T-cell (primary cell): Measurements from ENCODE around the gene MAPRE2. TPM values are rescaled to one million over a fixed set of nuclear protein-coding genes. Genes with fewer than 3 reads are reported as not detected.
A peak's percentile ranks its signal among the peaks of the same experiment; 100 is the strongest.

Experiments used
- ATAC-seq, 4 experiments: fragments of 200-7000 bp in 3 of 4; fragments of 150-1000 bp in 1 of 4; cut with Tn5 transposase; replicated peaks in 1 of 4; 1 replicate in 3 of 4; 2 replicates in 1 of 4; pipeline ENCODE4 v1.10.0; 2021; ENCODE audit warnings: moderate library complexity in 3 of 4, mild to moderate bottlenecking in 2 of 4, moderate number of reproducible peaks in 1 of 4
- CTCF ChIA-PET, 2 donors: fragments of 300-600 bp; sonication (Branson Sonifier 250); formaldehyde crosslinking; loops; one replicate each; lab custom pipeline; 2022; ENCODE audit warnings: antibody characterized with exemption in 2 of 2; lab: Charles Lee
- POLR2A ChIA-PET, 2 donors: fragments of 300-600 bp; sonication (Branson Sonifier 250); formaldehyde crosslinking; loops; one replicate each; lab custom pipeline; 2022; ENCODE audit warnings: antibody characterized with exemption in 2 of 2; lab: Charles Lee
- DNase-seq, 35 experiments: peaks; one replicate each; pipeline versions ENCODE4 v3.0.0 to v3.0.0-alpha.2; 2013 to 2023
- H3K27ac ChIP-seq: one replicate; pipeline ENCODE4 v1.5.1; 2013; ENCODE audit warnings: low read length
- H3K27me3 ChIP-seq, 2 experiments: replicated peaks in 1 of 2; 1 replicate in 1 of 2; 2 replicates in 1 of 2; pipeline versions ENCODE4 v1.6.1 to v1.7.0; 2013; ENCODE audit warnings: low read length in 1 of 2, mixed read lengths in 1 of 2; ENCODE audit not compliant: control insufficient read depth in 2 of 2, insufficient read depth in 2 of 2; ENCODE audit errors: extremely low read depth in 1 of 2
- H3K36me3 ChIP-seq, 2 donors: 1 replicate in 1 of 2; 2 replicates in 1 of 2; pipeline versions ENCODE4 v1.6.1 to v1.7.0; 2013; ENCODE audit warnings: low read length in 1 of 2; ENCODE audit not compliant: control insufficient read depth in 2 of 2, insufficient read depth in 1 of 2; ENCODE audit errors: extremely low read depth in 1 of 2
- H3K4me1 ChIP-seq, 2 experiments: 1 replicate in 1 of 2; 2 replicates in 1 of 2; pipeline versions ENCODE4 v1.6.1 to v1.7.0; 2013; ENCODE audit warnings: low read length in 2 of 2, mixed read lengths in 1 of 2; ENCODE audit not compliant: insufficient read depth in 2 of 2, control insufficient read depth in 1 of 2; ENCODE audit errors: extremely low read depth in 1 of 2
- H3K4me3 ChIP-seq, 2 donors: 1 replicate in 1 of 2; 2 replicates in 1 of 2; pipeline versions ENCODE4 v1.5.1 to v1.7.0; 2013; ENCODE audit warnings: mild to moderate bottlenecking in 2 of 2, low read length in 1 of 2, moderate library complexity in 1 of 2; ENCODE audit not compliant: control insufficient read depth in 1 of 2; ENCODE audit errors: extremely low read depth in 1 of 2
- H3K9me3 ChIP-seq: 2 replicates; pipeline ENCODE4 v1.7.0; 2013
- H3K27ac Mint-ChIP-seq, 2 donors: one replicate each; pipeline ENCODE4 v1.8.0; 2020 to 2021; ENCODE audit warnings: mild to moderate bottlenecking in 2 of 2, mixed read lengths in 2 of 2
- H3K27me3 Mint-ChIP-seq, 2 donors: one replicate each; pipeline ENCODE4 v1.8.0; 2021 to 2022; ENCODE audit warnings: mixed read lengths in 2 of 2
- H3K36me3 Mint-ChIP-seq: one replicate; pipeline ENCODE4 v1.8.0; 2021; ENCODE audit warnings: mixed read lengths
- H3K4me1 Mint-ChIP-seq, 3 donors: one replicate each; pipeline ENCODE4 v1.8.0; 2020 to 2022; ENCODE audit warnings: mixed read lengths in 3 of 3, mild to moderate bottlenecking in 1 of 3
- H3K4me3 Mint-ChIP-seq, 3 donors: one replicate each; pipeline ENCODE4 v1.8.0; 2020 to 2022; ENCODE audit warnings: mild to moderate bottlenecking in 3 of 3, mixed read lengths in 3 of 3, moderate library complexity in 3 of 3
- H3K9me3 Mint-ChIP-seq, 3 donors: one replicate each; pipeline ENCODE4 v1.8.0; 2020 to 2022; ENCODE audit warnings: mixed read lengths in 3 of 3
- WGBS: methylation state at CpG from one replicate; pipeline ENCODE4 v1.1.5; 2013; ENCODE audit warnings: missing lambda C conversion rate; ENCODE audit not compliant: insufficient coverage; 5-methylcytosine and 5-hydroxymethylcytosine counted together
- total RNA-seq, 35 experiments: library from RNA in 6 of 35; stranded (reverse) in 6 of 35; fragments of 120-200 nt in 1 of 35; gene quantifications; one replicate each; pipeline versions ENCODE4 v1.2.1 to v1.2.4 and lab custom pipeline; 2013 to 2026

Gene MAPRE2
- total RNA-seq, 5 donors from 2014 or later (not counting 1 experiment from before 2014, with no cell fraction given): 45.6 to 96.7 (median 53.9) TPM

GRCh38 chr18:35000457-35000856 lies 40.8 kb upstream of the MAPRE2 start:
- Histone ChIP-seq H3K9me3 (no peaks in the 10 kb centered on the region), H3K4me3 (no peak overlapping the region), H3K27me3 (no peaks in the 10 kb centered on the region), H3K27ac (no peak overlapping the region), H3K4me1 (no peaks in the 10 kb centered on the region), H3K36me3 (no peaks in the 10 kb centered on the region)
- Mint-ChIP-seq H3K4me1 (no peaks in the 10 kb centered on the region), H3K4me3 (no peak overlapping the region), H3K27me3 (no peaks in the 10 kb centered on the region), H3K9me3 (no peaks in the 10 kb centered on the region), H3K36me3 (no peaks in the 10 kb centered on the region), H3K27ac (no peak overlapping the region)
- ChIA-PET POLR2A (no interaction called here), CTCF (interaction anchor here in 1 of 2 donors (0.7 kb wide), 1 partner anchor 682 kb away, joined by 3 read pairs; no protein-coding TSS in a partner anchor)
- WGBS: no CpG with 5 or more reads among the region's 3 CpGs
- ATAC-seq (no peak), DNase-seq (no peak)

DNA sequence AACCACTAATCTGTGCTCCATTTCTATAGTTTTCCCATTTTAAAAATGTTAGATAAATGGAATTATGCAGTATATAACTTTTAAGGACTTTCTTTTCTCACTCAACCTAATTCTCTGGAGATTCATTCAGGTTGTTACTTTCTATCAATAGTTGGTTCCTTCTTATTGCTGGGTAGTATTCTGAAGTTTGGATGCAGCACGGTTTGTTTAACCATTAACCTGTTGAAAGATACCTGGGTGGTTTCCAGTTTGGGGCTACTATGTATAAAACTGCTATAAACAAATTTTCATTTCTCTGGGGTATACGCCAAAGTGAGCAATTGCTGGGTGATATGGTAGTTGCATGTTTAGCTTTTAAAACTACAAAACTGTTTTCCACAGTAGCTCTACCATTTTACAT lies 39.1 kb upstream of the MAPRE2 start:
- no peak overlapping the region for H3K27ac Mint-ChIP-seq
- H3K4me1 Mint-ChIP-seq: no peaks in the 10 kb centered on the region
- Histone ChIP-seq H3K27me3 (no peaks in the 10 kb centered on the region), H3K36me3 (no peaks in the 10 kb centered on the region), H3K4me1 (no peaks in the 10 kb centered on the region), H3K4me3 (no peak overlapping the region), H3K9me3 (no peaks in the 10 kb centered on the region), H3K27ac (no peak overlapping the region)
- no peak for ATAC-seq
- CTCF ChIA-PET: interaction anchor here in 1 of 2 donors (0.6 kb wide), 1 partner anchor 141 kb away, joined by 5 read pairs; no protein-coding TSS in a partner anchor
- no peaks in the 10 kb centered on the region for H3K9me3 Mint-ChIP-seq
- POLR2A ChIA-PET: no interaction called here
- WGBS: no CpG with 5 or more reads among the region's 2 CpGs
- H3K4me3 Mint-ChIP-seq: no peak overlapping the region
- H3K36me3 Mint-ChIP-seq: no peaks in the 10 kb centered on the region
- H3K27me3 Mint-ChIP-seq: no peaks in the 10 kb centered on the region
- no peak for DNase-seq

DNA sequence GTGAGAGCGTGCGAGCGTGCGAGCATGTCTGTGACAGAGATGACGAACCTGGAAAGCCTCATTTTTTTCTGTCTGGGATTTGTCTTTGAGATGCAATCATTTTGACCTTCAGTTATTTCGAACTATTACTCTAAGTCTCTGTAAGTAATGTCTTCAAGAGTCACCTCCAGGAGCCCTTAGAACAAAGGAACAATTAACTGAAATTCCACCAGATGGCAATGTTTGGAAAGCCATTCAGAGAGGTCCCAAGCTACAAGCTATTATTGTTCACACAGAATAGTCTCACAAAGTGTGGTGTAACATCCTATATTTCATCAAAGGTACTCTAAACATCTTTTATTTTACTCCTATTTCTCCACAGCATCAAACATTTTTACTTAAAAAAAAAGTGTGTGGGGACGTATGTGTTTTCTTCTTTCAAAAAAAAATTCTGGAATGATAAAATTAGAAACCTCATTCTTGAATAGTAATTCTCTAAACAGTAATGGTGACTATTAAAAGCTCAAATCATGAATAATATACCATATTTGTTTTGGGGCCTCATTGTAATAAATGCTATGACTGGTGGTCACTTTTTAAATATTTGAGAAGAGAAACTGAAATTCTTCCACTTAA lies 35.1 kb upstream of the MAPRE2 start:
- DNase-seq: peak in 3 of 35 experiments; percentile 15 to 75 (median 36)

DNA sequence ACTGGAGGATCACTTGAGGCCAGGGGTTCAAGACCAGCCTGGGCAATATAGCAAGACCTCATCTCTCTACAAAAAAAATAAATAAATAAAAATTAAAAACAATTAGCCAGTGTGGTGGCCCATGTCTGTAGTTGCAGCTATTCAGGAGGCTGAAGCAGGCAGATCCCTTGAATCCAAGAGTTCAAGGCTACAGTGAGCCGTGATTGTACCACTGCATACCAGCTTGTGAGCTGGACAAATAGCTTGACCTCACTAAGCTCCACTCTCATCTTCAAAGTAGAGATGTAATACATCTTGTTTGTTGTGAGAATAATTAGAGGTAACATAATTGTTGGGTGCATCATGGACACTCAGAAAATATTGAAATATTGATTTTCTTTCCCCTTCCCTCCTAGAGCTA lies 31.1 kb upstream of the MAPRE2 start:
- Mint-ChIP-seq H3K4me3 (no peak overlapping the region), H3K9me3 (no peaks in the 10 kb centered on the region), H3K4me1 (no peaks in the 10 kb centered on the region), H3K27me3 (no peaks in the 10 kb centered on the region), H3K27ac (no peak overlapping the region), H3K36me3 (no peaks in the 10 kb centered on the region)
- Histone ChIP-seq H3K4me1 (no peaks in the 10 kb centered on the region), H3K27ac (no peak overlapping the region), H3K4me3 (no peak overlapping the region), H3K36me3 (no peaks in the 10 kb centered on the region), H3K9me3 (no peaks in the 10 kb centered on the region), H3K27me3 (no peaks in the 10 kb centered on the region)
- whole genome bisulfite sequencing: no CpG with 5 or more reads among the region's 1 CpG
- ATAC-seq (no peak), DNase-seq (no peak)
- CTCF ChIA-PET: interaction anchor here (0.9 to 1.4 kb wide), 3 partner anchors 18 to 133 kb away, joined by 3 read pairs; no protein-coding TSS in a partner anchor
- POLR2A ChIA-PET: no interaction called here

More for the DNA sequence above, 35.1 kb upstream of the MAPRE2 start:
- H3K27ac ChIP-seq: no peak overlapping the region
- Mint-ChIP-seq H3K9me3 (no peaks in the 10 kb centered on the region), H3K27me3 (no peaks in the 10 kb centered on the region), H3K4me3 (no peak overlapping the region), H3K4me1 (no peaks in the 10 kb centered on the region), H3K36me3 (no peaks in the 10 kb centered on the region), H3K27ac (no peak overlapping the region)
- H3K9me3 ChIP-seq: no peaks in the 10 kb centered on the region
- ChIA-PET CTCF (interaction anchor here (0.7 to 2.4 kb wide), 25 partner anchors 10 to 1833 kb away, joined by 3 to 17 read pairs (median 5); partner anchors contain the start of gene MAPRE2 (in 1 of the 2)), POLR2A (interaction anchor here in 1 of 2 donors (0.6 kb wide), 1 partner anchor 39 kb away, joined by 3 read pairs; no protein-coding TSS in a partner anchor)
- no CpG with 5 or more reads among the region's 7 CpGs for WGBS
- no peaks in the 10 kb centered on the region for H3K36me3 ChIP-seq
- H3K4me3 ChIP-seq: no peak overlapping the region
- H3K27me3 ChIP-seq: no peaks in the 10 kb centered on the region
- H3K4me1 ChIP-seq: no peaks in the 10 kb centered on the region
- ATAC-seq: peak in 3 of 4 experiments; percentile 75 to 80 (median 79)

DNA sequence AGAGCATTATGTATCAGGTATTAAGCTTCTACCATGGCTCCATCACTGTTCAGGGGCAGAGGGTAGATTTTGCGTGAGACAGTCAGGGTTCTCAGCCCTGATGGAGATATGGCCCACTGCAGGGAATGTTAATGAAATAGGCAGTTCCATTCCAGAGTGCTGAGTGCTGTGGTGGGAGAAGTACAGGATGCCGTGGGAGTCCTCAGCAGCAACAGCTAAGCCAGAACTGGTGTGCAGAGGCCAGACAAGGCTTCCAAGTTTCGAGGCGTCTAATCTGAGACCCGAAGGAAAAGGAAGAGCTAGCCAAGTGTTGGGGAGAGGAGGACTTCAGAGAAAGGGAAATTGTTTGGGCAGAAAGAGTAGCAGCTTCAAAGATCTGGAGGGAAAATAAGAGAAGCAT lies 30.2 kb upstream of the MAPRE2 start:
- no peak overlapping the region for H3K4me3 ChIP-seq
- H3K27me3 ChIP-seq: no peaks in the 10 kb centered on the region
- no peaks in the 10 kb centered on the region for H3K36me3 Mint-ChIP-seq
- H3K4me1 Mint-ChIP-seq: no peaks in the 10 kb centered on the region
- H3K27ac ChIP-seq: no peak overlapping the region
- no peaks in the 10 kb centered on the region for H3K36me3 ChIP-seq
- H3K4me3 Mint-ChIP-seq: no peak overlapping the region
- H3K9me3 ChIP-seq: no peaks in the 10 kb centered on the region
- ATAC-seq (no peak), DNase-seq (no peak)
- H3K4me1 ChIP-seq: no peaks in the 10 kb centered on the region
- WGBS: 90% methylated on average over 5 of the region's 5 CpGs
- no peaks in the 10 kb centered on the region for H3K27me3 Mint-ChIP-seq
- H3K27ac Mint-ChIP-seq: no peak overlapping the region
- CTCF ChIA-PET: interaction anchor here (0.9 to 1.2 kb wide), 2 partner anchors 17 to 31 kb away, joined by 3 read pairs; no protein-coding TSS in a partner anchor
- POLR2A ChIA-PET: no interaction called here
- H3K9me3 Mint-ChIP-seq: no peaks in the 10 kb centered on the region

DNA sequence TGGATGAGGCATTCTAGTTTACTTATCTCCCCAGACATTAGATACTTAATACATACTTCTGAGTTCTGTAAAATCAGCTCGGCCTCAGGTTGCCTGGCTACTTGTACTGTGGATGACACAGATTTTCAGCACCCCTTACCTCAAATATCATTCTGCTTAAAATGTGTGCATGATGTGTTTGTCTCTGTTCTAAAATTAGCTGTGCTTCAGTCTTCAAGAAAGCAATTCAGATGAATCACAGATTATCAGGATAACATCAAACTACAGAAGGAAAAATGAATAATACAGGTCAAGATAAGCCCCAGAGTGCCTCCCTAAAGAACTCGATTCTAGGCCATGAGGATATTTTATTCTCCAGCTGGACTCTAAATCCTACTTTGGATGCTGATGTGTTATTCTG lies 21.3 kb upstream of the MAPRE2 start:
- no peak for ATAC-seq
- no peaks in the 10 kb centered on the region for H3K4me1 Mint-ChIP-seq
- ChIA-PET CTCF (interaction anchor here in 1 of 2 donors (1.3 kb wide), 1 partner anchor 10 kb away, joined by 9 read pairs; no protein-coding TSS in a partner anchor), POLR2A (no interaction called here)
- H3K9me3 ChIP-seq: no peaks in the 10 kb centered on the region
- no peak for DNase-seq
- peaks cover 0 to 3% of the 10 kb centered on the region in 2 donors for H3K27me3 Mint-ChIP-seq
- H3K4me1 ChIP-seq: no peaks in the 10 kb centered on the region
- H3K36me3 ChIP-seq: no peaks in the 10 kb centered on the region
- H3K36me3 Mint-ChIP-seq: no peaks in the 10 kb centered on the region
- H3K27ac ChIP-seq: no peak overlapping the region
- no peaks in the 10 kb centered on the region for H3K27me3 ChIP-seq
- no CpG with 5 or more reads among the region's 2 CpGs for WGBS
- H3K4me3 Mint-ChIP-seq: no peak overlapping the region
- H3K9me3 Mint-ChIP-seq: no peaks in the 10 kb centered on the region
- H3K27ac Mint-ChIP-seq: no peak overlapping the region
- no peak overlapping the region for H3K4me3 ChIP-seq
